ENCODE data around the gene GOLIM4.
A peak's percentile ranks its signal among the peaks of the same experiment; 100 is the strongest.

The GOLIM4 gene

GRCh38 chr3:168070919-168071318, 24.8 kb downstream of the GOLIM4 start:
- no peak for DNase-seq (ENCODE audit: low read depth)
- TF ChIP-seq CTCF (IDR thresholded peaks at IDR 0.05; ENCODE audit: insufficient read depth, low read depth, low read length, missing control alignments) = no peak
- H3K4me3 ChIP-seq (ENCODE audit: low read depth, low read length) = no peak overlapping the region

GRCh38 chr3:168068346-168068745, 27.4 kb downstream of the GOLIM4 start:
- DNase-seq (ENCODE audit: low read depth) = no peak
- TF ChIP-seq CTCF (IDR thresholded peaks at IDR 0.05; ENCODE audit: insufficient read depth, low read depth, low read length, missing control alignments) = no peak
- no peak overlapping the region for H3K4me3 ChIP-seq (ENCODE audit: low read depth, low read length)

DNA sequence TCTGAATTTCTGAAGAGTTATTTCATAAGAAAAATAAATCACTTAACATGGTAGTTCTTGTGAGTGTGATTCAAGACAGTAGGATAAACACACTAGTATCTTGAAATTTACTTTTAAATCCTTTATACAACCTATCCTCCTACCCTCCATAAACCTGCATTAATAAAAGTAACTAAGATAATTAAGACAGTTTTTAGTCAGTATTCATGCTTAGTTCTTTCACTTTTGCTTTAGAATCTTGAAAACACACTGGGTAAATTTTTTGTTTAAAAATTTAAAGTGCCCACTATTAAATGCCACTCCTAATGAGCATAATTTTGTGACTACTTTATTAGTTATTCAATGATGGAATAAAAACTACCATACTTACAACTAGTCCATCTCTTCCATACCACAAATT, 28.8 kb downstream of the GOLIM4 start:
- no peak for TF ChIP-seq CTCF (IDR thresholded peaks at IDR 0.05; ENCODE audit: insufficient read depth, low read depth, low read length, missing control alignments)
- no peak for DNase-seq (ENCODE audit: low read depth)
- no peak overlapping the region for H3K4me3 ChIP-seq (ENCODE audit: low read depth, low read length)

- TF ChIP-seq CTCF (IDR thresholded peaks at IDR 0.05; ENCODE audit: insufficient read depth, low read depth, low read length, missing control alignments) = no peak
- H3K4me3 ChIP-seq (ENCODE audit: low read depth, low read length) = no peak overlapping the region
- DNase-seq (ENCODE audit: low read depth) = no peak
Observed at GRCh38 chr3:168065569-168065968, 30.2 kb downstream of the GOLIM4 start.

GRCh38 chr3:168063122-168063521, 32.6 kb downstream of the GOLIM4 start:
- no peak for TF ChIP-seq CTCF (IDR thresholded peaks at IDR 0.05; ENCODE audit: insufficient read depth, low read depth, low read length, missing control alignments)
- DNase-seq (ENCODE audit: low read depth) = no peak
- H3K4me3 ChIP-seq (ENCODE audit: low read depth, low read length) = no peak overlapping the region

- no peak for TF ChIP-seq CTCF (IDR thresholded peaks at IDR 0.05; ENCODE audit: insufficient read depth, low read depth, low read length, missing control alignments)
- H3K4me3 ChIP-seq (ENCODE audit: low read depth, low read length) = no peak overlapping the region
- DNase-seq (ENCODE audit: low read depth) = no peak
Observed at GRCh38 chr3:168062679-168063078, 33.0 kb downstream of the GOLIM4 start.

DNA sequence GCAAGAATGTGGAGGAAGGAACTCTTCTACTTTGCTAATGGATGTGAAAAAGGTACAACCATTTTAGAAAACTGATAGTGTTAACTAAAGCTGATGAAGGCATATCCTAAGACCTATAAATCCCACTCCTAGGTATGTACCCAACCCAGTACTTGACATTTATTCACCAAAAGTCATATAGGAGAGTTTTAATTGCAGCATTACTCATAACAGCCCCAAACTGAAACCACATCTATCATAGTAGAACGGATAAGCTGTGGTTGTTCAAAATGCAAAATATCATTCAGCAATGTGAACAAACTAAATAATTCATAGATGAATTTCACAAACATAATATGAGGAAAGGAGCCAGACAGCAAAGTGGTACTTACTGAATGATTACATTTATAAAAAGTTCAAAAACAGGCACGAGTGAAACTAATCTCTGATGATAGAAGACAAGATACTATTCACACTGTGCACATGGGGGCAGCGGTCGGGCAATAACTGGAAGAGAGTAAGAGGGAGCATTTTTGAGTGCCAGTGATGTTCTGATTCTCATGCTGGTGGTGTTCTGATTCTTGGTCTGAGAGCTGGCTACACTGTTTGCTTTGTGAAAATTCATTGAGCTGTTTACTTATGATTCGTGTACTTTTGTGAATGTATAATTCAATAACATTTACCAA, 34.3 kb downstream of the GOLIM4 start:
- TF ChIP-seq CTCF (IDR thresholded peaks at IDR 0.05; ENCODE audit: insufficient read depth, low read depth, low read length, missing control alignments) = no peak
- peak; percentile 56 for DNase-seq (ENCODE audit: low read depth)
- H3K4me3 ChIP-seq (ENCODE audit: low read depth, low read length) = peak overlapping the region; percentile 34
